HEK293 (cell line): ENCODE results near the gene DOK1.

ENCODE experiments used
- CTCF ChIA-PET: fragments of 350-600 bp; formaldehyde crosslinking; extraction: SDS; loops from one replicate; lab custom pipeline; 2021; ENCODE audit warnings: antibody characterized with exemption; lab: Yijun Ruan, JAX
- POLR2A ChIA-PET: fragments of 300-600 bp; formaldehyde crosslinking; extraction: SDS; loops from one replicate; lab custom pipeline; 2020; ENCODE audit warnings: antibody characterized with exemption, inconsistent platforms; lab: Yijun Ruan, JAX
- H3K27ac ChIP-seq: fragments of 200-500 bp; sonication (Bioruptor generic); 2 replicates; pipeline ENCODE4 v1.5.1; 2014; ENCODE audit warnings: low read depth, low read length, control low read depth, inconsistent platforms; ENCODE audit errors: extremely low read depth
- H3K36me3 ChIP-seq, 2 experiments: fragments of 200-500 bp in 1 of 2; sonication (Bioruptor generic) in 1 of 2; 1 replicate in 1 of 2; 2 replicates in 1 of 2; pipeline ENCODE4 v1.5.1; 2014 to 2017; ENCODE audit warnings: inconsistent platforms in 2 of 2, low read length in 2 of 2; ENCODE audit not compliant: control insufficient read depth in 2 of 2, insufficient read depth in 1 of 2
- H3K4me1 ChIP-seq: fragments of 200-500 bp; sonication (Bioruptor generic); 2 replicates; pipeline ENCODE4 v1.5.1; 2014; ENCODE audit warnings: mild to moderate bottlenecking, low read length, inconsistent platforms; ENCODE audit not compliant: control insufficient read depth, insufficient read depth
- H3K4me3 ChIP-seq: 2 replicates; pipeline ENCODE4 v1.5.1; 2011; ENCODE audit warnings: low read depth, mild to moderate bottlenecking, control low read depth, low read length, moderate library complexity
- H3K9me3 ChIP-seq: fragments of 200-500 bp; sonication (Bioruptor generic); 2 replicates; pipeline ENCODE4 v1.5.1; 2014; ENCODE audit warnings: low read depth, low read length, inconsistent platforms; ENCODE audit not compliant: control insufficient read depth, insufficient read depth
- GLI4 ChIP-seq: fragments of 450-650 bp; formaldehyde crosslinking; IDR thresholded peaks from 2 replicates; pipeline ENCODE4 v1.5.1; 2016; ENCODE audit warnings: missing biosample characterization, missing genetic modification characterization
- OSR2 ChIP-seq: fragments of 450-650 bp; formaldehyde crosslinking; IDR thresholded peaks from 2 replicates; pipeline ENCODE4 v1.5.1; 2016; ENCODE audit warnings: missing biosample characterization, missing genetic modification characterization
- WT1 ChIP-seq: fragments of 450-650 bp; formaldehyde crosslinking; IDR thresholded peaks from 2 replicates; pipeline ENCODE4 v1.5.1; 2016; ENCODE audit warnings: missing biosample characterization, missing genetic modification characterization
- ZBTB17 ChIP-seq: fragments of 450-650 bp; formaldehyde crosslinking; IDR thresholded peaks from 2 replicates; pipeline ENCODE4 v1.5.1; 2016; ENCODE audit warnings: missing biosample characterization, missing genetic modification characterization
- ZNF132 ChIP-seq: fragments of 450-650 bp; formaldehyde crosslinking; IDR thresholded peaks from 2 replicates; pipeline ENCODE4 v1.5.1; 2017; ENCODE audit warnings: missing biosample characterization, missing genetic modification characterization, borderline replicate concordance
- ZNF133 ChIP-seq: fragments of 450-650 bp; formaldehyde crosslinking; IDR thresholded peaks from 2 replicates; pipeline ENCODE4 v1.5.1; 2016; ENCODE audit warnings: missing biosample characterization, missing genetic modification characterization
- ZNF311 ChIP-seq: fragments of 450-650 bp; formaldehyde crosslinking; IDR thresholded peaks from 2 replicates; pipeline ENCODE4 v1.5.1; 2017; ENCODE audit warnings: missing biosample characterization, missing genetic modification characterization, borderline replicate concordance
- ZNF37A ChIP-seq: fragments of 450-650 bp; IDR thresholded peaks from 2 replicates; pipeline ENCODE4 v1.5.1; 2018; ENCODE audit warnings: missing biosample characterization, missing genetic modification characterization
- ZNF488 ChIP-seq: fragments of 450-650 bp; formaldehyde crosslinking; IDR thresholded peaks from 2 replicates; pipeline ENCODE4 v1.5.1; 2016; ENCODE audit warnings: missing biosample characterization, missing genetic modification characterization
- ZNF658 ChIP-seq: fragments of 450-650 bp; formaldehyde crosslinking; IDR thresholded peaks from 2 replicates; pipeline ENCODE4; 2016; ENCODE audit warnings: missing biosample characterization, missing genetic modification characterization
- ZNF704 ChIP-seq: fragments of 450-650 bp; formaldehyde crosslinking; IDR thresholded peaks from 2 replicates; pipeline ENCODE4 v1.5.1; 2016; ENCODE audit warnings: missing biosample characterization, missing genetic modification characterization
- ZSCAN16 ChIP-seq: fragments of 450-650 bp; formaldehyde crosslinking; IDR thresholded peaks from 2 replicates; pipeline ENCODE4 v1.5.1; 2016; ENCODE audit warnings: missing biosample characterization, missing genetic modification characterization
- ZSCAN4 ChIP-seq: fragments of 450-650 bp; formaldehyde crosslinking; IDR thresholded peaks from 2 replicates; pipeline ENCODE4 v1.5.1; 2017; ENCODE audit warnings: missing biosample characterization, missing genetic modification characterization
- TF ChIP-seq, protein P1 (sequence below): fragments of 450-650 bp; formaldehyde crosslinking; IDR thresholded peaks from 2 replicates; pipeline ENCODE4 v1.5.1; 2016; ENCODE audit warnings: missing biosample characterization, missing genetic modification characterization
- TF ChIP-seq, protein P2 (sequence below): fragments of 450-650 bp; formaldehyde crosslinking; IDR thresholded peaks from 2 replicates; pipeline ENCODE4 v1.5.1; 2017; ENCODE audit warnings: missing biosample characterization, missing genetic modification characterization

DOK1 gene

DNA sequence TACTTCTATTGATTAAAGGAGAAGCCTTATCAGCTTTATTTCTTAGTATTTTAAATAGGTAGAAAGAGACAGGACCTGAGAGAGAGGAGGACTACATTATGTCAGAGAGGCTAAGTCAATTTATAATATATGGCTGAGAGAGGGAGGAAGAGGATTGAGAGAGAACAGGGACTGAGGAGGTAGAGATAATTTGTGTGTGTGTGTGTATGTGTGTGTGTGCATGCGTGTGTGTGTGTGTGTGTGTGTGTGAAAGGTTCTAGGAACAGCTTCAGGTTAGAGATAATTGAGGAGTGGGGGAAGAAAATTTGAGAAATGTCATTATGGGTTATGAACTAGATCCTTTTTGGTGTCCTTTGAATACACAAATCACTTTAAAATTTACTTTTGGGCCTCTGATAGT, 15.2 kb downstream of the DOK1 start:
- ChIA-PET CTCF (no interaction called here), POLR2A (no interaction called here)
- H3K36me3 ChIP-seq, result no peaks in the 10 kb centered on the region
- TF ChIP-seq, protein P1, sequence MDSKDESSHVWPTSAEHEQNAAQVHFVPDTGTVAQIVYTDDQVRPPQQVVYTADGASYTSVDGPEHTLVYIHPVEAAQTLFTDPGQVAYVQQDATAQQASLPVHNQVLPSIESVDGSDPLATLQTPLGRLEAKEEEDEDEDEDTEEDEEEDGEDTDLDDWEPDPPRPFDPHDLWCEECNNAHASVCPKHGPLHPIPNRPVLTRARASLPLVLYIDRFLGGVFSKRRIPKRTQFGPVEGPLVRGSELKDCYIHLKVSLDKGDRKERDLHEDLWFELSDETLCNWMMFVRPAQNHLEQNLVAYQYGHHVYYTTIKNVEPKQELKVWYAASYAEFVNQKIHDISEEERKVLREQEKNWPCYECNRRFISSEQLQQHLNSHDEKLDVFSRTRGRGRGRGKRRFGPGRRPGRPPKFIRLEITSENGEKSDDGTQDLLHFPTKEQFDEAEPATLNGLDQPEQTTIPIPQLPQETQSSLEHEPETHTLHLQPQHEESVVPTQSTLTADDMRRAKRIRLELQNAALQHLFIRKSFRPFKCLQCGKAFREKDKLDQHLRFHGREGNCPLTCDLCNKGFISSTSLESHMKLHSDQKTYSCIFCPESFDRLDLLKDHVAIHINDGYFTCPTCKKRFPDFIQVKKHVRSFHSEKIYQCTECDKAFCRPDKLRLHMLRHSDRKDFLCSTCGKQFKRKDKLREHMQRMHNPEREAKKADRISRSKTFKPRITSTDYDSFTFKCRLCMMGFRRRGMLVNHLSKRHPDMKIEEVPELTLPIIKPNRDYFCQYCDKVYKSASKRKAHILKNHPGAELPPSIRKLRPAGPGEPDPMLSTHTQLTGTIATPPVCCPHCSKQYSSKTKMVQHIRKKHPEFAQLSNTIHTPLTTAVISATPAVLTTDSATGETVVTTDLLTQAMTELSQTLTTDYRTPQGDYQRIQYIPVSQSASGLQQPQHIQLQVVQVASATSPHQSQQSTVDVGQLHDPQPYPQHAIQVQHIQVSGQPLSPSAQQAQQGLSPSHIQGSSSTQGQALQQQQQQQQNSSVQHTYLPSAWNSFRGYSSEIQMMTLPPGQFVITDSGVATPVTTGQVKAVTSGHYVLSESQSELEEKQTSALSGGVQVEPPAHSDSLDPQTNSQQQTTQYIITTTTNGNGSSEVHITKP (tag by site-specific recombination), result no peak
- TF ChIP-seq ZNF37A (tag by site-specific recombination) (no peak), ZNF488 (tag by site-specific recombination) (no peak), ZSCAN4 (tag by site-specific recombination) (peak; percentile 73)
- TF ChIP-seq, all 188 proteins: peak for 1
- Histone ChIP-seq H3K27ac (no peak overlapping the region), H3K4me1 (no peaks in the 10 kb centered on the region), H3K4me3 (no peak overlapping the region), H3K9me3 (no peaks in the 10 kb centered on the region)

DNA sequence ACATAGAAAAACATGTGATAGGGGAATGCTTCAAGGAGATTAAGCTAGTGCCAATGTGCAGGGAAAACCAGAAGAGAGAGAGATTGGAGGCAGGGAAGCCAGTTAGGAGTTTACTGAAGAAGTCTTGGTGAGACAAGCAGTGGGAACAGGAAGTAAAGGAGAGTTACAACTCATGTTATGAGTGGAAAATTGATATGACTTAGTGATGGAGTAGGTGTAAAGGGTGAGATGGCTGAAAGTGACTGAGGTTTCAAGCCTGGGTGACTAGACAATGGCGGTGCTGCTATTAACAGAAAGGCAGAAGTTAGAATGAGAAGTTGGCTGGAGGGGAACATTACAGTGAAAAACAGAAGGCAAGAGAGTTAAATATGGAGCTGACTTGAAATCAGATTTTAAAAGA, 16.5 kb downstream of the DOK1 start:
- H3K36me3 ChIP-seq, result no peaks in the 10 kb centered on the region
- H3K4me3 ChIP-seq, result no peak overlapping the region
- no peaks in the 10 kb centered on the region for H3K9me3 ChIP-seq
- H3K4me1 ChIP-seq, result no peaks in the 10 kb centered on the region
- no peak overlapping the region for H3K27ac ChIP-seq
- TF ChIP-seq ZNF133 (tag by site-specific recombination), result no peak
- TF ChIP-seq, all 188 proteins: peak for 0
- ChIA-PET POLR2A (interaction anchor here (0.7 kb wide), 1 partner anchor 62 kb away, joined by 8 read pairs; no protein-coding TSS in a partner anchor), CTCF (interaction anchor here (0.5 to 0.9 kb wide), 3 partner anchors 16 to 501 kb away, joined by 3 to 8 read pairs (median 3); no protein-coding TSS in a partner anchor)

- H3K4me1 ChIP-seq, result no peaks in the 10 kb centered on the region
- CTCF ChIA-PET, result no interaction called here
- H3K9me3 ChIP-seq, result no peaks in the 10 kb centered on the region
- TF ChIP-seq GLI4 (no peak), ZSCAN16 (no peak), ZBTB17 (tag by site-specific recombination) (no peak), ZNF311 (tag by site-specific recombination) (no peak), ZNF658 (no peak), ZNF704 (tag by site-specific recombination) (no peak), ZNF132 (tag by site-specific recombination) (no peak), OSR2 (tag by site-specific recombination) (no peak), WT1 (tag by site-specific recombination) (no peak)
- TF ChIP-seq, protein P2, sequence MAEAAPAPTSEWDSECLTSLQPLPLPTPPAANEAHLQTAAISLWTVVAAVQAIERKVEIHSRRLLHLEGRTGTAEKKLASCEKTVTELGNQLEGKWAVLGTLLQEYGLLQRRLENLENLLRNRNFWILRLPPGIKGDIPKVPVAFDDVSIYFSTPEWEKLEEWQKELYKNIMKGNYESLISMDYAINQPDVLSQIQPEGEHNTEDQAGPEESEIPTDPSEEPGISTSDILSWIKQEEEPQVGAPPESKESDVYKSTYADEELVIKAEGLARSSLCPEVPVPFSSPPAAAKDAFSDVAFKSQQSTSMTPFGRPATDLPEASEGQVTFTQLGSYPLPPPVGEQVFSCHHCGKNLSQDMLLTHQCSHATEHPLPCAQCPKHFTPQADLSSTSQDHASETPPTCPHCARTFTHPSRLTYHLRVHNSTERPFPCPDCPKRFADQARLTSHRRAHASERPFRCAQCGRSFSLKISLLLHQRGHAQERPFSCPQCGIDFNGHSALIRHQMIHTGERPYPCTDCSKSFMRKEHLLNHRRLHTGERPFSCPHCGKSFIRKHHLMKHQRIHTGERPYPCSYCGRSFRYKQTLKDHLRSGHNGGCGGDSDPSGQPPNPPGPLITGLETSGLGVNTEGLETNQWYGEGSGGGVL (tag by site-specific recombination), result no peak
- H3K27ac ChIP-seq, result no peak overlapping the region
- POLR2A ChIA-PET, result no interaction called here
- no peaks in the 10 kb centered on the region for H3K36me3 ChIP-seq
- H3K4me3 ChIP-seq, result no peak overlapping the region
Observed at GRCh38 chr2:74572178-74572925, 17.8 kb downstream of the DOK1 start.
